Loucy (cell line): ENCODE data around the gene NEDD4L.

Experiments
- CTCF ChIP-seq: fragments of 200-600 bp; sonication (generic); conservative IDR thresholded peaks from 2 replicates; pipeline ENCODE4 v1.5.1; 2014; ENCODE audit warnings: mild to moderate bottlenecking, antibody characterized with exemption, low read length
- EZH2phosphoT487 ChIP-seq: fragments of 200-600 bp; IDR thresholded peaks from 2 replicates; pipeline ENCODE4 v1.6.1; 2018; ENCODE audit warnings: antibody characterized with exemption, mild to moderate bottlenecking, moderate library complexity, borderline replicate concordance

- no peak for TF ChIP-seq CTCF
- TF ChIP-seq EZH2phosphoT487 = no peak
Observed at GRCh38 chr18:58188996-58189395, 145.0 kb downstream of the NEDD4L start.
